SU-DHL-6 (cell line): ENCODE results near the gene UFD1.

ENCODE experiments used
- CTCF ChIP-seq: fragments of 200-600 bp; sonication (generic); IDR thresholded peaks from one replicate; pipeline ENCODE4 v1.5.1; 2017; ENCODE audit warnings: antibody characterized with exemption, mild to moderate bottlenecking, low read length, moderate library complexity; ENCODE audit not compliant: insufficient read depth, poor library complexity, severe bottlenecking
- EZH2phosphoT487 ChIP-seq: fragments of 200-600 bp; sonication (generic), shearing (Covaris generic); conservative IDR thresholded peaks from 2 replicates; pipeline ENCODE4 v1.6.1; 2018; ENCODE audit warnings: mild to moderate bottlenecking, antibody characterized with exemption, low read length, moderate library complexity, mixed read lengths

GRCh38 chr22:19525666-19526065 lies 46.7 kb upstream of the UFD1 start:
- TF ChIP-seq CTCF (no peak), EZH2phosphoT487 (no peak)
